B cell (primary cell): ENCODE data around the gene S100A13. TPM values are rescaled to one million over a fixed set of nuclear protein-coding genes. Genes with fewer than 3 reads are reported as not detected.
A peak's percentile ranks its signal among the peaks of the same experiment; 100 is the strongest.

Experiments used
- ATAC-seq: fragments of 200-7000 bp; cut with Tn5 transposase; one replicate; pipeline ENCODE4 v1.10.0; 2021; ENCODE audit warnings: low read depth, mild to moderate bottlenecking, moderate number of reproducible peaks, moderate library complexity
- CTCF ChIA-PET: fragments of 350-600 bp; sonication (Branson Sonifier 250); formaldehyde crosslinking; loops from one replicate; lab custom pipeline; 2021; ENCODE audit warnings: antibody characterized with exemption, inconsistent platforms; lab: Charles Lee
- POLR2A ChIA-PET: fragments of 350-600 bp; sonication (Branson Sonifier 250); formaldehyde crosslinking; loops from one replicate; lab custom pipeline; 2021; ENCODE audit warnings: antibody characterized with exemption; lab: Charles Lee
- DNase-seq: peaks from one replicate; pipeline ENCODE4 v3.0.0; 2013
- H2AFZ ChIP-seq: 2 replicates; pipeline ENCODE4 v1.6.1; 2012; ENCODE audit warnings: mild to moderate bottlenecking, low read depth, low read length; ENCODE audit not compliant: insufficient read depth, poor library complexity, severe bottlenecking
- H3K27ac ChIP-seq, 2 donors: 1 replicate in 1 of 2; 2 replicates in 1 of 2; pipeline ENCODE4 v1.5.1; 2012 to 2013; ENCODE audit warnings: low read length in 2 of 2, mild to moderate bottlenecking in 2 of 2, moderate library complexity in 1 of 2
- H3K27me3 ChIP-seq, 4 experiments: fragments of 200-600 bp in 1 of 4; sonication (generic) in 1 of 4; replicated peaks in 1 of 4; 1 replicate in 2 of 4; 2 replicates in 2 of 4; pipeline versions ENCODE4 v1.6.1 to v1.7.0; 2013 to 2016; ENCODE audit warnings: low read length in 3 of 4, mild to moderate bottlenecking in 2 of 4, mixed read lengths in 1 of 4, moderate library complexity in 1 of 4; ENCODE audit not compliant: insufficient read depth in 4 of 4, control insufficient read depth in 3 of 4; ENCODE audit errors: control extremely low read depth in 1 of 4
- H3K36me3 ChIP-seq, 2 experiments: replicated peaks in 1 of 2; 1 replicate in 1 of 2; 2 replicates in 1 of 2; pipeline versions ENCODE4 v1.6.1 to v1.7.1; 2013; ENCODE audit warnings: low read length in 1 of 2; ENCODE audit not compliant: insufficient read depth in 2 of 2, control insufficient read depth in 1 of 2; ENCODE audit errors: control extremely low read depth in 1 of 2, extremely low read depth in 1 of 2
- H3K4me1 ChIP-seq, 2 donors: fragments of 200-600 bp in 1 of 2; sonication (generic) in 1 of 2; 1 replicate in 1 of 2; 2 replicates in 1 of 2; pipeline versions ENCODE4 v1.5.1 to v1.6.1; 2013 to 2017; ENCODE audit warnings: low read length in 2 of 2; ENCODE audit not compliant: control insufficient read depth in 2 of 2, insufficient read depth in 2 of 2
- H3K4me2 ChIP-seq: replicated peaks from 2 replicates; pipeline ENCODE3; 2012; ENCODE audit warnings: mild to moderate bottlenecking, low read depth, low read length; ENCODE audit not compliant: poor library complexity, severe bottlenecking
- H3K4me3 ChIP-seq, 5 experiments: fragments of 200-600 bp in 1 of 5; sonication (generic) in 1 of 5; 1 replicate in 3 of 5; 2 replicates in 2 of 5; pipeline versions ENCODE4 v1.5.1 to v1.7.0; 2011 to 2016; ENCODE audit warnings: low read length in 4 of 5, mild to moderate bottlenecking in 4 of 5, low read depth in 2 of 5, control low read depth in 1 of 5, moderate library complexity in 1 of 5; ENCODE audit not compliant: insufficient read depth in 1 of 5; ENCODE audit errors: control extremely low read depth in 1 of 5, extremely low read depth in 1 of 5
- H3K79me2 ChIP-seq: fragments of 200-600 bp; sonication (generic); one replicate; pipeline ENCODE4 v1.6.0; 2016; ENCODE audit warnings: low read length; ENCODE audit not compliant: control insufficient read depth, insufficient read depth
- H3K9ac ChIP-seq: fragments of 200-600 bp; sonication (generic); 2 replicates; pipeline ENCODE4 v1.6.1; 2017; ENCODE audit warnings: mild to moderate bottlenecking, low read length, moderate library complexity
- H3K9me3 ChIP-seq, 3 donors: one replicate each; pipeline versions ENCODE4 v1.6.1 to v1.7.1; 2013; ENCODE audit warnings: low read length in 2 of 3; ENCODE audit not compliant: control insufficient read depth in 2 of 3, insufficient read depth in 1 of 3; ENCODE audit errors: control extremely low read depth in 1 of 3
- H4K20me1 ChIP-seq: 2 replicates; pipeline ENCODE4 v1.6.0; 2012; ENCODE audit warnings: mild to moderate bottlenecking, low read length; ENCODE audit not compliant: insufficient read depth, control insufficient read depth, poor library complexity, severe bottlenecking
- H3K27ac Mint-ChIP-seq: one replicate; pipeline ENCODE4 v1.8.0; 2021; ENCODE audit warnings: mixed read lengths
- H3K27me3 Mint-ChIP-seq: one replicate; pipeline ENCODE4 v1.8.0; 2021; ENCODE audit warnings: mixed read lengths
- H3K4me1 Mint-ChIP-seq: one replicate; pipeline ENCODE4 v1.8.0; 2021; ENCODE audit warnings: mixed read lengths
- H3K4me3 Mint-ChIP-seq: one replicate; pipeline ENCODE4 v1.8.0; 2021; ENCODE audit warnings: mixed read lengths
- H3K9me3 Mint-ChIP-seq: one replicate; pipeline ENCODE4 v1.8.0; 2022; ENCODE audit warnings: mixed read lengths; ENCODE audit not compliant: insufficient read depth
- EZH2 ChIP-seq: IDR thresholded peaks from 2 replicates; pipeline ENCODE4 v1.6.1; 2012; ENCODE audit warnings: borderline replicate concordance, low read depth, mild to moderate bottlenecking, moderate library complexity, low read length; ENCODE audit not compliant: insufficient read depth, poor library complexity, severe bottlenecking
- WGBS: methylation state at CpG from one replicate; pipeline ENCODE4 v1.1.5; 2013; ENCODE audit warnings: missing lambda C conversion rate; ENCODE audit not compliant: insufficient coverage; 5-methylcytosine and 5-hydroxymethylcytosine counted together
- intact Hi-C: fragments of 100-400 bp; cut with micrococcal nuclease; formaldehyde crosslinking; loops from one replicate; pipeline ENCODE4 v1.10.0; 2022
- polyA plus RNA-seq: library from polyadenylated mRNA; depleted of rRNA; stranded (reverse); fragments of >200 nt; gene quantifications from 2 replicates; pipeline ENCODE4 v1.2.3, GENCODE V29; 2012
- total RNA-seq, 2 donors: library from RNA; stranded (reverse); fragments of 120-200 nt in 1 of 2; gene quantifications; 1 replicate in 1 of 2; 2 replicates in 1 of 2; pipeline versions ENCODE4 v1.2.3 to v1.2.4, GENCODE V29; 2013 to 2022
- TF ChIP-seq, protein P1 (sequence below): fragments of 200-600 bp; IDR thresholded peaks from one replicate; pipeline ENCODE4 v1.8.0; 2022; ENCODE audit warnings: antibody characterized with exemption, mild to moderate bottlenecking

Gene S100A13
- total and polyA plus RNA-seq, 2 donors (not counting 1 experiment from before 2014, with no cell fraction given) = 9.8 to 17.8 TPM

DNA sequence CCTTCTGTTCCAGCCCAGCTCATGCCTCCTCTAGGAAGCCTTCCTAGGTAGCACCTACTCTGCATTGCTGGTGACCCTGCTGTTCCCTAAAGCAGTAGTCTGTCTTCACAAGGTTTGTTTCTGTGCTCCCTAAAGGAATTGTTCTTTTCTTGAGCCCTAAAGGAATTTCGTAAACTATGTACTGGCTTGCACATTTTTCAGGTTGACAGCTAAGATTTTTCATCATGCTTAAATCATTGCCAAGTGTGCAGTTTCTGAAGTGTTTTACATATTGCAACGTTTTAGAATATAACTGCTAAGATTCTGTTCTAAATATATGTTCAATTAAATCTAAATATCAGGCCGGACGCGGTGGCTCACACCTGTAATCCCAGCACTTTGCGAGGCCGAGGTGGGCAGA, 27.5 kb downstream of the S100A13 start:
- no peak for ATAC-seq
- no peaks in the 10 kb centered on the region for H3K9me3 ChIP-seq
- DNase-seq = no peak
- no peaks in the 10 kb centered on the region for H3K79me2 ChIP-seq
- peak overlapping the region; percentile 82 for H3K27ac Mint-ChIP-seq
- peak overlapping the region; percentile 78 for H3K4me2 ChIP-seq
- peaks cover 39% of the 10 kb centered on the region for H3K4me1 Mint-ChIP-seq
- no peaks in the 10 kb centered on the region for H3K27me3 Mint-ChIP-seq
- H3K4me3 ChIP-seq = no peak overlapping the region
- H4K20me1 ChIP-seq = no peaks in the 10 kb centered on the region
- peak overlapping the region in 1 of 2 donors; percentile 44 for H3K27ac ChIP-seq
- H3K4me3 Mint-ChIP-seq = peak overlapping the region; percentile 19
- H3K9ac ChIP-seq = no peak overlapping the region
- TF ChIP-seq EZH2 = no peak
- TF ChIP-seq, protein P1, sequence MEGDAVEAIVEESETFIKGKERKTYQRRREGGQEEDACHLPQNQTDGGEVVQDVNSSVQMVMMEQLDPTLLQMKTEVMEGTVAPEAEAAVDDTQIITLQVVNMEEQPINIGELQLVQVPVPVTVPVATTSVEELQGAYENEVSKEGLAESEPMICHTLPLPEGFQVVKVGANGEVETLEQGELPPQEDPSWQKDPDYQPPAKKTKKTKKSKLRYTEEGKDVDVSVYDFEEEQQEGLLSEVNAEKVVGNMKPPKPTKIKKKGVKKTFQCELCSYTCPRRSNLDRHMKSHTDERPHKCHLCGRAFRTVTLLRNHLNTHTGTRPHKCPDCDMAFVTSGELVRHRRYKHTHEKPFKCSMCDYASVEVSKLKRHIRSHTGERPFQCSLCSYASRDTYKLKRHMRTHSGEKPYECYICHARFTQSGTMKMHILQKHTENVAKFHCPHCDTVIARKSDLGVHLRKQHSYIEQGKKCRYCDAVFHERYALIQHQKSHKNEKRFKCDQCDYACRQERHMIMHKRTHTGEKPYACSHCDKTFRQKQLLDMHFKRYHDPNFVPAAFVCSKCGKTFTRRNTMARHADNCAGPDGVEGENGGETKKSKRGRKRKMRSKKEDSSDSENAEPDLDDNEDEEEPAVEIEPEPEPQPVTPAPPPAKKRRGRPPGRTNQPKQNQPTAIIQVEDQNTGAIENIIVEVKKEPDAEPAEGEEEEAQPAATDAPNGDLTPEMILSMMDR = no peak
- CTCF ChIA-PET = interaction anchor here (0.9 to 2.1 kb wide), 8 partner anchors 23 to 149 kb away, joined by 3 to 6 read pairs (median 3); partner anchors contain the start of genes S100A13 and S100A6
- WGBS = 100% methylated on average over 1 of the region's 7 CpGs
- no peaks in the 10 kb centered on the region for H3K36me3 ChIP-seq
- POLR2A ChIA-PET = interaction anchor here (1.2 to 2.1 kb wide), 2 partner anchors 34 to 390 kb away, joined by 3 to 17 read pairs; partner anchors contain the start of genes CHTOP and RPS27
- no peaks in the 10 kb centered on the region for H3K27me3 ChIP-seq
- H3K4me1 ChIP-seq = peaks cover 27 to 39% of the 10 kb centered on the region in 2 donors
- no peak overlapping the region for H2AFZ ChIP-seq
- no peaks in the 10 kb centered on the region for H3K9me3 Mint-ChIP-seq
- intact Hi-C loops = loop anchor here (1.0 to 2.0 kb wide), 3 partner anchors 58 to 71 kb away; partner anchors contain the start of gene SNAPIN
